Prostate gland (tissue), 2 donors: Measurements from ENCODE around the gene ELAVL2.

Experiments
- POLR2AphosphoS5 ChIP-seq: sonication (generic); formaldehyde crosslinking; IDR thresholded peaks from one replicate; pipeline ENCODE4 v1.6.1; 2017; ENCODE audit warnings: antibody characterized with exemption
- TF ChIP-seq, protein P1 (sequence below), 4 experiments: fragments of 200-600 bp in 2 of 4; fragments of 450-650 bp in 2 of 4; sonication (generic) in 2 of 4; IDR thresholded peaks; 1 replicate in 3 of 4; 2 replicates in 1 of 4; pipeline ENCODE4 v1.5.1; 2016 to 2019; ENCODE audit warnings: antibody characterized with exemption in 4 of 4, mild to moderate bottlenecking in 2 of 4, moderate library complexity in 2 of 4

DNA sequence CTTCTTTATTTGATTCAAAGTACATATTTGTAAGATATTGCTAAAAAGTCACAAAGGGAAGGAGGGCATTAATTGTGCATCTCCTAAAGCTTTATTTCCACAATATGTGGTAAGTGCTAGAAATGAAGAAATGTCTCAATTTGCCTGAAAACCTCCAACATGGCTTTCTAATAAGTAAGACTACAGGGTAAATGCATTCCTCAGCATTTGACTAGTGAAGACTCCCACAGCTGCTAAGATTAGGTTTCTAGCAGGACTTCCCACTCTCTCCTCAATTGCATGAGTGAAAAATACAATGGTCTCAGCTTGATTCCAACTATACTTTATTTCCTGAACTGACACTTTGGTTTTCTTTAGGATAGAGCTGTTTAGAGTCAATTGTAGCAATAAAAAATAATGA lies 162.1 kb downstream of the ELAVL2 start:
- TF ChIP-seq POLR2AphosphoS5 = no peak
- TF ChIP-seq, protein P1, sequence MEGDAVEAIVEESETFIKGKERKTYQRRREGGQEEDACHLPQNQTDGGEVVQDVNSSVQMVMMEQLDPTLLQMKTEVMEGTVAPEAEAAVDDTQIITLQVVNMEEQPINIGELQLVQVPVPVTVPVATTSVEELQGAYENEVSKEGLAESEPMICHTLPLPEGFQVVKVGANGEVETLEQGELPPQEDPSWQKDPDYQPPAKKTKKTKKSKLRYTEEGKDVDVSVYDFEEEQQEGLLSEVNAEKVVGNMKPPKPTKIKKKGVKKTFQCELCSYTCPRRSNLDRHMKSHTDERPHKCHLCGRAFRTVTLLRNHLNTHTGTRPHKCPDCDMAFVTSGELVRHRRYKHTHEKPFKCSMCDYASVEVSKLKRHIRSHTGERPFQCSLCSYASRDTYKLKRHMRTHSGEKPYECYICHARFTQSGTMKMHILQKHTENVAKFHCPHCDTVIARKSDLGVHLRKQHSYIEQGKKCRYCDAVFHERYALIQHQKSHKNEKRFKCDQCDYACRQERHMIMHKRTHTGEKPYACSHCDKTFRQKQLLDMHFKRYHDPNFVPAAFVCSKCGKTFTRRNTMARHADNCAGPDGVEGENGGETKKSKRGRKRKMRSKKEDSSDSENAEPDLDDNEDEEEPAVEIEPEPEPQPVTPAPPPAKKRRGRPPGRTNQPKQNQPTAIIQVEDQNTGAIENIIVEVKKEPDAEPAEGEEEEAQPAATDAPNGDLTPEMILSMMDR (IDR thresholded peaks at IDR 0.05) = no peak
